ENCODE results near the gene LARGE1. TPM values are rescaled to one million over a fixed set of nuclear protein-coding genes. Genes with fewer than 3 reads are reported as not detected.

Gene LARGE1
- total and polyA plus RNA-seq, 2 of the 13 experiments (the other 11 are each of a cell fraction or from before 2014, with no cell fraction given), result 8.4 to 11.0 TPM

DNA sequence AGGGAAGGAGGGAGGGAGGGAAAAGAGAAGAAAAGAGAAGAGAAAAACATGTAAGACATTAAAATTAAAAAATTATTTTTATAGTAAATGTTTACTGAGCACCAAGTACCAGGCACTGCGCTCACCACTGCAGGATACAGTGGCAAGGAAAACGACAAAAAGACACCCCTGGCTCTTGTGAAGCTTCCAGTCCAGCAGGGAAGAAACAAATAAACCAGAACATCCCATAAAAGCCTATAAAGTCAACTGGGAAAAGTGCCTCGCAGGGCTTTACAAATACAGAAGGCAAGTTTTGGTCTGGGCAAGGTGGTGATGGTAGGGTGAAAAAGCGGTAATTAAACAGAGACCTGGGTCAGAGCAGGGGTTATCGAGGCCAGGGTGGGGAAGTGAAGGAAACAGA lies 33.6 kb downstream of the LARGE1 start:
- no peak for DNase-seq (ENCODE audit: low spot score)
- Histone ChIP-seq H3K79me2 (ENCODE audit: insufficient read depth, low read length) (no peaks in the 10 kb centered on the region), H3K9me3 (ENCODE audit: low read length) (no peaks in the 10 kb centered on the region), H3K4me3 (replicated peaks in 1 of 3; ENCODE audit: insufficient read depth in 1 of 3, low read depth in 2 of 3, low read length in 3 of 3) (no peak overlapping the region), H2AFZ (ENCODE audit: low read length) (no peak overlapping the region), H4K20me1 (ENCODE audit: insufficient read depth, low read length) (0 out of 2 replicates have a peak, but pooled peaks cover 5% of the 10 kb centered on the region), H3K9ac (ENCODE audit: insufficient read depth, low read depth, low read length) (no peak overlapping the region), H3K27ac (ENCODE audit: extremely low read length, insufficient read depth, low read length) (no peak overlapping the region), H3K4me1 (ENCODE audit: insufficient read depth, low read length) (peaks cover 8% of the 10 kb centered on the region; the same call in 1 of the 2 replicates), H3K4me2 (ENCODE audit: low read depth, low read length) (no peak overlapping the region), H3K27me3 (ENCODE audit: control insufficient read depth in 1 of 2, insufficient read depth in 2 of 2, low read length in 2 of 2) (no peaks in the 10 kb centered on the region), H3K36me3 (replicated peaks in 1 of 2; ENCODE audit: control insufficient read depth in 1 of 2, insufficient read depth in 2 of 2, low read length in 2 of 2) (no peaks in the 10 kb centered on the region)
- TF ChIP-seq MTF2 (CRISPR knock-in tag; IDR thresholded peaks at IDR 0.05; ENCODE audit: borderline replicate concordance) (no peak), RXRB (CRISPR knock-in tag; IDR thresholded peaks at IDR 0.05; ENCODE audit: borderline replicate concordance) (no peak), ZNF747 (CRISPR knock-in tag; IDR thresholded peaks at IDR 0.05; ENCODE audit: borderline replicate concordance) (no peak), JUND (CRISPR knock-in tag; IDR thresholded peaks at IDR 0.05) (no peak), GATA4 (IDR thresholded peaks at IDR 0.05; ENCODE audit: borderline replicate concordance, low read depth) (no peak), BRCA1 (CRISPR knock-in tag; IDR thresholded peaks at IDR 0.05) (no peak), HNRNPLL (IDR thresholded peaks at IDR 0.05; ENCODE audit: low read depth, low read length, poor library complexity, severe bottlenecking) (no peak)
- TF ChIP-seq, protein P1, sequence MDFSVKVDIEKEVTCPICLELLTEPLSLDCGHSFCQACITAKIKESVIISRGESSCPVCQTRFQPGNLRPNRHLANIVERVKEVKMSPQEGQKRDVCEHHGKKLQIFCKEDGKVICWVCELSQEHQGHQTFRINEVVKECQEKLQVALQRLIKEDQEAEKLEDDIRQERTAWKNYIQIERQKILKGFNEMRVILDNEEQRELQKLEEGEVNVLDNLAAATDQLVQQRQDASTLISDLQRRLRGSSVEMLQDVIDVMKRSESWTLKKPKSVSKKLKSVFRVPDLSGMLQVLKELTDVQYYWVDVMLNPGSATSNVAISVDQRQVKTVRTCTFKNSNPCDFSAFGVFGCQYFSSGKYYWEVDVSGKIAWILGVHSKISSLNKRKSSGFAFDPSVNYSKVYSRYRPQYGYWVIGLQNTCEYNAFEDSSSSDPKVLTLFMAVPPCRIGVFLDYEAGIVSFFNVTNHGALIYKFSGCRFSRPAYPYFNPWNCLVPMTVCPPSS (IDR thresholded peaks at IDR 0.05), result no peak
- TF ChIP-seq, protein P2, sequence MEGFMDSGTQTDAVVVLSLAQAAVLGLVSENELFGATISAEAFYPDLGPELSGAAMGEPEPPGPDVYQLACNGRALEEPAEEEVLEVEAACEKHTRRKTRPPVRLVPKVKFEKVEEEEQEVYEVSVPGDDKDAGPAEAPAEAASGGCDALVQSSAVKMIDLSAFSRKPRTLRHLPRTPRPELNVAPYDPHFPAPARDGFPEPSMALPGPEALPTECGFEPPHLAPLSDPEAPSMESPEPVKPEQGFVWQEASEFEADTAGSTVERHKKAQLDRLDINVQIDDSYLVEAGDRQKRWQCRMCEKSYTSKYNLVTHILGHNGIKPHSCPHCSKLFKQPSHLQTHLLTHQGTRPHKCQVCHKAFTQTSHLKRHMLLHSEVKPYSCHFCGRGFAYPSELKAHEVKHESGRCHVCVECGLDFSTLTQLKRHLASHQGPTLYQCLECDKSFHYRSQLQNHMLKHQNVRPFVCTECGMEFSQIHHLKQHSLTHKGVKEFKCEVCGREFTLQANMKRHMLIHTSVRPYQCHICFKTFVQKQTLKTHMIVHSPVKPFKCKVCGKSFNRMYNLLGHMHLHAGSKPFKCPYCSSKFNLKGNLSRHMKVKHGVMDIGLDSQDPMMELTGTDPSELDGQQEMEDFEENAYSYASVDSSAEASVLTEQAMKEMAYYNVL (CRISPR knock-in tag; IDR thresholded peaks at IDR 0.05; ENCODE audit: borderline replicate concordance), result no peak
- TF ChIP-seq, protein P3, sequence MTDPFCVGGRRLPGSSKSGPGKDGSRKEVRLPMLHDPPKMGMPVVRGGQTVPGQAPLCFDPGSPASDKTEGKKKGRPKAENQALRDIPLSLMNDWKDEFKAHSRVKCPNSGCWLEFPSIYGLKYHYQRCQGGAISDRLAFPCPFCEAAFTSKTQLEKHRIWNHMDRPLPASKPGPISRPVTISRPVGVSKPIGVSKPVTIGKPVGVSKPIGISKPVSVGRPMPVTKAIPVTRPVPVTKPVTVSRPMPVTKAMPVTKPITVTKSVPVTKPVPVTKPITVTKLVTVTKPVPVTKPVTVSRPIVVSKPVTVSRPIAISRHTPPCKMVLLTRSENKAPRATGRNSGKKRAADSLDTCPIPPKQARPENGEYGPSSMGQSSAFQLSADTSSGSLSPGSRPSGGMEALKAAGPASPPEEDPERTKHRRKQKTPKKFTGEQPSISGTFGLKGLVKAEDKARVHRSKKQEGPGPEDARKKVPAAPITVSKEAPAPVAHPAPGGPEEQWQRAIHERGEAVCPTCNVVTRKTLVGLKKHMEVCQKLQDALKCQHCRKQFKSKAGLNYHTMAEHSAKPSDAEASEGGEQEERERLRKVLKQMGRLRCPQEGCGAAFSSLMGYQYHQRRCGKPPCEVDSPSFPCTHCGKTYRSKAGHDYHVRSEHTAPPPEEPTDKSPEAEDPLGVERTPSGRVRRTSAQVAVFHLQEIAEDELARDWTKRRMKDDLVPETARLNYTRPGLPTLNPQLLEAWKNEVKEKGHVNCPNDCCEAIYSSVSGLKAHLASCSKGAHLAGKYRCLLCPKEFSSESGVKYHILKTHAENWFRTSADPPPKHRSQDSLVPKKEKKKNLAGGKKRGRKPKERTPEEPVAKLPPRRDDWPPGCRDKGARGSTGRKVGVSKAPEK (CRISPR knock-in tag; IDR thresholded peaks at IDR 0.05; ENCODE audit: borderline replicate concordance), result no peak
- TF ChIP-seq, protein P4, sequence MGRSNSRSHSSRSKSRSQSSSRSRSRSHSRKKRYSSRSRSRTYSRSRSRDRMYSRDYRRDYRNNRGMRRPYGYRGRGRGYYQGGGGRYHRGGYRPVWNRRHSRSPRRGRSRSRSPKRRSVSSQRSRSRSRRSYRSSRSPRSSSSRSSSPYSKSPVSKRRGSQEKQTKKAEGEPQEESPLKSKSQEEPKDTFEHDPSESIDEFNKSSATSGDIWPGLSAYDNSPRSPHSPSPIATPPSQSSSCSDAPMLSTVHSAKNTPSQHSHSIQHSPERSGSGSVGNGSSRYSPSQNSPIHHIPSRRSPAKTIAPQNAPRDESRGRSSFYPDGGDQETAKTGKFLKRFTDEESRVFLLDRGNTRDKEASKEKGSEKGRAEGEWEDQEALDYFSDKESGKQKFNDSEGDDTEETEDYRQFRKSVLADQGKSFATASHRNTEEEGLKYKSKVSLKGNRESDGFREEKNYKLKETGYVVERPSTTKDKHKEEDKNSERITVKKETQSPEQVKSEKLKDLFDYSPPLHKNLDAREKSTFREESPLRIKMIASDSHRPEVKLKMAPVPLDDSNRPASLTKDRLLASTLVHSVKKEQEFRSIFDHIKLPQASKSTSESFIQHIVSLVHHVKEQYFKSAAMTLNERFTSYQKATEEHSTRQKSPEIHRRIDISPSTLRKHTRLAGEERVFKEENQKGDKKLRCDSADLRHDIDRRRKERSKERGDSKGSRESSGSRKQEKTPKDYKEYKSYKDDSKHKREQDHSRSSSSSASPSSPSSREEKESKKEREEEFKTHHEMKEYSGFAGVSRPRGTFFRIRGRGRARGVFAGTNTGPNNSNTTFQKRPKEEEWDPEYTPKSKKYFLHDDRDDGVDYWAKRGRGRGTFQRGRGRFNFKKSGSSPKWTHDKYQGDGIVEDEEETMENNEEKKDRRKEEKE (IDR thresholded peaks at IDR 0.05), result no peak
- FAIRE-seq, result no peak
- ATAC-seq, result no peak
- in situ Hi-C loops (cut with HindIII; ENCODE audit: extremely low pct_ligation_motif_present, low pct_unique_long_range_greater_than_20kb), result no loop called here
- no TSS peak for BruUV-seq (replicated peaks)
- intact Hi-C loops (cut with micrococcal nuclease; ENCODE audit: unreplicated experiment), result no loop called here
- ChIA-PET CTCF (ENCODE audit: low intra/inter-chr PET ratio, low total read pairs) (no interaction called here), POLR2A (no interaction called here)
- 90% methylated on average over 5 of the region's 5 CpGs for WGBS (ENCODE audit: low lambda C conversion rate)
